ENCODE results near the gene TYW3.
"Not testable (repeated sequence)": the region's sequence is repeated elsewhere in the genome, so short reads cannot be mapped to it uniquely, and the experiment has no call there.

The TYW3 gene

DNA sequence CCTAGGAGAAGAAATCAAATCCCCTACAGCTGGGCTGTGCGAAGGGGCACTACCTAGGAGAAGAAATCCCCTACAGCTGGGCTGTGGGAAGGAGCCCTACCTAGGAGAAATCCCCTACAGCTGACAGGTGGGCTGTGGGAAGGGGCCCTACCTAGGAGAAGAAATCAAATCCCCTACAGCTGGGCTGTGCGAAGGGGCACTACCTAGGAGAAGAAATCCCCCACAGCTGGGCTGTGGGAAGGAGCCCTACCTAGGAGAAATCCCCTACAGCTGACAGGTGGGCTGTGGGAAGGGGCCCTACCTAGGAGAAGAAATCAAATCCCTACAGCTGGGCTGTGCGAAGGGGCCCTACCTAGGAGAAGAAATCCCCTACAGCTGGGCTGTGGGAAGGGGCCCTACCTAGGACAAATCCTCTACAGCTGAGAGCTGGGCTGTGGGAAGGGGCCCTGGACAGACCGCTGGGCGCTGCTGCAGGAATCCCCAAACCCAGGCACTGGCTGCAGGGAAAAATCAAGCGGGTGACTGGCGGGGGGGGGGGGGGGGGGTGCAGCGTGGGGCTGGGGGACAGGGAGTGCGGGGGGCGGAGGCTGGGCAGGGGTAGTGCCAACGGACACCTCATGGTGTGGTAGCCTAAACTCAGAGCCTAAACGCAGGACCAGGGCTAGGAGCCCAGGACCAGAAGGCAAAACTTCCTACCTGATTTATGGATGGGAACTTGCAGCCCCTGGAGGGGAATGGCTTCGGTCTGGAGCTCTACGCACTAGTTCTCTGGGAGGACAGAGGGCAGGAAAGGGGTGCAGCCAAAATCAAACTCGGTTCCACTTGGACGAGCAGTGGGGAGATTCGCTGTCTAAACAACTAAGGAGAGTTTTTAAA, 643 bp upstream of the TYW3 start:
- DNase-seq, result not testable (repeated sequence)

DNA sequence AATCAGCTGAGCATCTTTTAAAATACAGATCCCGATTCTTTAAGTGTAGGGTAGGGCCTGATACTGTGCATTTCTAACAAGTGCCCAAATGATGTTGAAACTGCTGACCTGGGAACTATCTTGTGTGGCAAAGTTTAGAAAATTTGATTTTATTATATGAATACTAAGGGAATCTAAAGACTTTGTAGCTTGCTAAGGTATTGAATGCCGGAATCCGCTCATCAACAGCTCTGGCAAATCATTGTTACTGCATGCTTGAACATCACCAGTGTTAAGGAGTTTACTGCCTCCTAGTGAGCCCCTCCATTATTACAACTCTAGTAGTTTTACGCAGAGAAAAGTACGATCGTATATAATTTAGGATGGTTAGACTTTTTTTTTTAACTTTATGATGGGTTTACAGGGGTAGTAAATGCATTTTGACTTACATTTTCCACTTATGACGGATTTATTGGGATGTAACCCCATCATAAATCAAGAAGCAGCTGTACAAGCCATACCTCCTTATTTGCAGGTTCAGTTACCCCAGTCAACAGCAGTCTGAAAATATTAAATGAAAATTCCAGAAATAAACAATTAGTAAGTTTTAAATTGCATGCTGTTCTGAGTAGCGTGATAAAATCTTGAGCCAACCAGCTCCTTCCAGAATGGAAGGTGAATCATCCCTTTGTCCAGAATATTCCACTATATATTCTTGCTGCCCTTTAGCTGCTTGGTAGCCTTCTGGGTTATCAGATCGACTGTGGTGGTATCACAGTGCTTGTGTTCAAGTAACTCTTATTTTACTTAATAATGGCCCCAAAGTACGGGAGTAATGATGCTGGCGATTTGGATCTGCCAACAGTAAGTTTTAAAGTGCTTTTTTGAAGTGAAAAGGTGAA, 892 bp downstream of the TYW3 start:
- peak; percentile 14 for DNase-seq

DNA sequence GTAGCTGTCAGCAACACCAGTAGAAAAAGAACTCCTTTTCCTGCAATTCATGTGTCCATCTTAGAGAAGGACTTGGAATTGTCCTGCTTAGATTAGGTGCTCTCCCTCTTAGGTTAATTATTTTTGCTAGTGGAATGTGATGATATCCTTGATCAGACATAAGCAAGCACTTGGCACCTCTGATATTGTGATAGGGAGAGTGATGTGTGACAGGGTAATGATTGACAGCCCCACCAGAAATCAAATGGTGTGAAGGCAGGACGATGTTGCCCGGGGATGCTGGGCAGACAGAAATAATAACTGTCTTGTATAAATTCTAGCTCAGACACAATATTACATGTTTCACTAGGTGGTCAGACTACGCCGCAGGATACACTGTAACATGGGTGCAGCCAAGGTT, 4.4 kb downstream of the TYW3 start:
- no peak for DNase-seq

DNA sequence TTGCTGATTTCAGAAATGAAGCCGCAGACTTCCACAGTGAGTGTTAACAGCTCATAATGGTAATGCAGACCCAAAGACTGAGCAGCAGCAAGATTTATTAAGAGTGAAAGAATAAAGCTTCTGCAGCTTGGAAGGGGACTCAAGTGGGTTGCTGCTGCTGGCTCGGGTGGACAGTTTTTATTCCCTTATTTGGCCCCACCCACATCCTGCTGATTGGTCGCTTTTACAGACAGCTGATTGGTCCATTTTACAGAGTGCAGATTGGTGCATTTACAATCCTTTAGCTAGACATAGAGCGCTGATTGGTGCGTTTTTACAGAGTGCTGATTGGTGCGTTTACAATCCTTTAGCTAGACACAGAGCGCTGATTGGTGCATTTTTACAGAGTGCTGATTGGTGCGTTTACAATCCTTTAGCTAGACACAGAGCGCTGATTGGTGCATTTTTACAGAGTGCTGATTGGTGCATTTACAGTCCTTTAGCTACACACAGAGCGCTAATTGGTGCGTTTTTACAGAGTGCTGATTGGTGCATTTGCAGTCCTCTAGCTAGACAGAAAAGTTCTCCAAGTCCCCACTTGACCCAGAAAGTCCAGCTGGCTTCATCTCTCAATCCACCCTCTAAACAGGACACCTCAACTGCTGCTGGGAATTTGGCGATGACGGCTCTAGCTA, 7.5 kb downstream of the TYW3 start:
- not testable (repeated sequence) for DNase-seq

DNA sequence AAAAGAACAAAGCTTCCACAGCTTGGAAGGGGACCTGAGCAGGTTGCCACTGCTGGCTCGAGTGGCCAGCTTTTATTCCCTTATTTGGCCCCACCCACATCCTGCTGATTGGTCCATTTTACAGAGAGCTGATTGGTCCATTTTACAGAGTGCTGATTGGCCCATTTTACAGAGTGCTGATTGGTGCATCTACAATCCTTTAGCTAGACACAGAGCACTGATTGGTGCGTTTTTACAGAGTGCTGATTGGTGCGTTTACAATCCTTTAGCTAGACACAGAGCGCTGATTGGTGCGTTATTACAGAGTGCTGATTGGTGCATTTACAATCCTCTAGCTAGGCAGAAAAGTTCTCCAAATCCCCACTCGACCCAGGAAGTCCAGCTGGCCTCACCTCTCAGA, 12.3 kb downstream of the TYW3 start:
- not testable (repeated sequence) for DNase-seq

DNA sequence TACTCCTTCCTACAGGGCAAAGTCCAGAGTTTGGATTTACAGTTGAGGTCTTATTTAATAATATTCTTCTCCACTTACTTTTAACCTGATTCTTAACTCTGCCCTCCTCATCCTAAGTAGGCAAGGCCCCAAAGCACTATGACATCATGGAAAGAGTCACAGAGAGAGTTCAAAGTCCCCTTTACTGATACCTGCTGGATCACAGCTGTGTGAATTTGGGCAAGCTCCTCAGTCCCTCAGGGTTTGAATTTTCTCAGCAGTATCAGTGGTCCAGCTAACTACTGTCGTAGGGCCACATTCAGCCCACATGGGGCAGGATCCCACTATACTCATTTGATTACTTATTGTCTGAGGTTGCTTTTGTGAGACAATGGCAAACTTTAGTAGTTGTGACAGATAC, 16.0 kb downstream of the TYW3 start:
- no peak for DNase-seq

DNA sequence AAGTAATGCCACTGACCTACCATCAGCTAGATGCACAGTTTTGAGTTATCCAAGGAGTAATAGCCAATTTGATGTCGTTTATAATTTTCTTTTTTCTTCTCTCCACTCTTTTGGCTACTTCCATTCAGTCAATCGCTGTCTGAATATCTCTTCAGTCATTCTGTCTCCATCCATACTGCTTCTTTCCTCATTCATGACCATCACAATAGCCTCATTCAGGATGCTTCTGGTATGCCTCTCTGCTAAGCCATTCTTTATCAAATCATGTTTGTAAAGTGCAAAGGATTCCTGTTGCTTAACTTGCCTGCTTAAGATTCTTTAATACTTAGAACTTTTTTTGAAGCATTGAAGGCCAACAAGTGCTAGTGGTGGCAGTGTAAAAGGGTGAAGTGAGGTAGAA, 20.2 kb downstream of the TYW3 start:
- no peak for DNase-seq

DNA sequence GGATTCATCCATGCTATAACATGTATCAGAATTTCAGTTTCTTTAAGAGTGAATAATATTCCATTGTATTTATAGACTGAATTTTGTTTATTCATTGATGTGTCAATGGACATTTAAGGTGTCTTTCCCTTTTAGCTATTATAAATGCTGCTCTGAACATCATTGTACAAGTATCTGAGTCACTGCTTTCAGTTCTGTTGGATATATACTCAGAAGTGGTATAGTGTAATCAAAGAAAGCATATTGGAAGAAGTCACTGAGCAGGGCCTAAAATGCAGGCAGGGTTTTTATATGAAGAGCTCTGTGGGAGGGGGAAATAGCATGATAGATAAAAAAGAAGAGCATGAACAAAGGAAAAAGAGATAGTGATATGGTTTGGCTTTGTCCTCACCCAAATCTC, 22.5 kb downstream of the TYW3 start:
- DNase-seq, result no peak

DNA sequence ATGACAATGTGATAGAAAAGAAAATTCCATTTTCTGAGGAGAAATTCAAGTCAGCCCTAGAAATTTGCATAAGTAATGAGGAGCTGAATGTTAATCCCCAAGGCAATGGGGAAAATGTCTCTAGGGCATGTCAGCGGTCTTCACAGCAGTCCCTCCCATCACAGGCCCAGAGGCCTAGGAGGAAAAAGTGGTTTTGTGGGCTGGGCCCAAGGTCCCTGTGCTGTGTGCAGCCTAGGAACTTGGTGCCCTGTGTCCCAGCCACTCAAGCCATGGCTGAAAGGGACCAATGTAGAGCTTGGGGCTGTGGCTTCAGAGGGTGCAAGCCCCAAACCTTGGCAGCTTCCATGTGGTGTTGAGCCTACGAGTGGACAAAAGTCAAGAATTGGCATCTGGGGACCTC, 23.7 kb downstream of the TYW3 start:
- DNase-seq, result not testable (repeated sequence)

DNA sequence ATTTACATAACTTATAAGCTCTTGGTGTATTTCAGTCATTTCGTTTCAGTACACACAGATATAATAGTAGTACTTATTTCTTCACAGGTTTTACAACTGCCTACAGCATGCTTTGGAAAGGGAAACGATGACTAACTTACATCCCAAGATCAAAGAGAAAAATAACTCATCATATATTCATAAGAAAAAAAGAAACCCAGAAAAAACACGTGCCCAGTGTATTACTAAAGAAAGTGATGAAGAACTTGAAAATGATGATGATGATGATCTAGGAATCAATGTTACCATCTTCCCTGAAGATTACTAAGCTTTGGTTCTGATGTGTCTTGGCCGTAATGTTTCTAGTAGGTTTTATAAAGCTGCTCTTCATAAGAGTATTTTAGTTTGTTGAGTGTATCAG, 30.9 kb downstream of the TYW3 start:
- DNase-seq, result no peak

DNA sequence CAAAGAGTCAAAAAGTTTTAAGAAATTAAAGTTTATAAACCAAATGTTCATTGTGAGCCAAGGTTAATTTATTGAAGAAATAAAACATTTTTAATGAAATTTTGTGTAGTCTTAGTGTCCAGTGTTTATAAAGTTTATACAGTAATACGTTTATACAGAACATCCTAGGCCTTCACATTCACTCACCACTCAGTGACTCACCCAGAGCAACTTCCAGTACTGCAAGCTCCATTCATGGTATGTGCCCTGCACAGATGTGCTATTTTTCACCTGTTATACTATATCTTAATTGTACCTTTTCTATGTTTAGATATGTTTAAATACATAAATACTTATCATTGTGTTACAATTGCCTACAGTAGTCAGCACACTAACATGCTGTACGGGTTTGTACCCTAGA, 33.6 kb downstream of the TYW3 start:
- no peak for DNase-seq

DNA sequence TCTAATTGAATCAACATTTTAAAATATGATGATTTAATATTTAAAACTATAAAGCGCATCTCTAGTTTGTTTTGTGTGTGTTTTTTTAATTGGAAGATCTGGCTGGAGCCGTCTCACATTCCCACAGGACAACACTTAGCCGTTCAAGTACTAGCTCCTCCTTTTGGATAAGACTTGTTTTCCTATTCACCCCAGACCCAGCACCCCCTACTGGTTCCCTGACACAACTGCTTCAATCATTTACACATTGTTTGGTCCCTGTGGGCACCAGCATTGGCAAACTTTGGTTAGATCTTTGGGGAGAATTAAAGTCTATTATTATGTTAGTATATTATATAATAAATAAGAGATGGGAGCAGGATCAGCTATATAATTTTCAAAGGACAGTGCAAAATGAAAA, 34.5 kb downstream of the TYW3 start:
- no peak for DNase-seq

DNA sequence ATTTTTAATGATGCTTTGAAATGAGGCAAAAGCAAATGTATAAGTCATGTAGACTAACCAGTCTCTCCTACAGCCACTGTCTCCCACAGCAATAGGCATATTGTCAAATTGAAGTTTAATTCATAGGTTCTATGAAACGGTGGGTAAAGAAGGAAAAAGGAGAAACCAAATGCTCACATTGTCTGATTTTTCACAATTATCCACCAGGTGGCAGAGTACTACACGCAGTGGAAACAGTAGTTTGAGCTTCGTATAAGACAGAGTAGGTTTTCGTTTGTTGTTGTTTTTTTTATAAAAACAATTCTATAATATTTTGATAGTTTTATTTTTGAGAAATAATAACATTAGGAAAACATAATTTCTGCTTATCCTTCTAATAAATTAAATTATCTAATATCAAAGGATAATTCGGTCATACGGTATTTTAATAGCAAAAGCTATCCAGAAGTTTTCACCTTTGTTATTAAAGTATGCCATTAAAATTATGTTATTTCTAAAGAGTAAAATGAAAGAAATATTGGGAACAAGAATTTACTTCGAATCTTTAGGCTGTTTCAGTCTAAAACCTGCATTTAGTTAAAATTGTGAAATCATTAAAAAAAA, 39.1 kb downstream of the TYW3 start:
- DNase-seq, result no peak

DNA sequence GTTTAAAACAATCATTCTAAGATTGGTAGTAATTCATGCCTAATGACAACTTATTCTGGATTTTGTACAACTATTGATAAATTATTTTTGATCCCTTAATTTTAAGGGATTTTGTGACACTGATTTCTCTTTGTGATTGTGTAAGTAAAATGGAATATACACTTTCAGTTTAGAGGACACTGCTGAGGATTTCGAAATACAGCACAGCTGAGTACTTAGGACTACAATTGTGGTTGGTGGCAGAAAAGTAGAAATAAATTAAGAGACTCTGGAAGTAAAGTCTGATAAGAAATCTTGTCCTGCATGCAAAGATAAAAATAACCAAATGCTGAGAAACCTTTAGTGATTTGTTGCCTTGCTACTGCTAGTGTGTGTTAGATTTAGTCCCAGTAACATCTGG, 40.0 kb downstream of the TYW3 start:
- no peak for DNase-seq

DNA sequence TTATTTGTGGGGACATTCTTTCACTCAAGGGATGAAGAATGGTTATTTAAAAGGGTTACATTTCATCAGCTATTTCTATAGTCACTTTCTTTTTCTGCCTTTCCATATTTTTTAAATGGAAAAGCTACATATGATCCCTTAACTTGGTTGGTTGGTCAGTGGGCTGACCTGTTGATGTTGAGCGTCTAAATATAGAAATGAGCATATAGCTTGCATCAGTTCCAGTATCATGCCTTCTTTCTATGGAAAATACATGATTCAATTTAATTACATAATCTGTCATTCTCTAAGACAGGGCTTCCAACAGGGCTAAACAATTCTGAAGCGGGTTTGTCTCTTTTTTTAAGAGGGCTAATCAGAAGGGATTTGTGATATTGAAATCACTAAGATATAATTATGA, 40.6 kb downstream of the TYW3 start:
- DNase-seq, result no peak

DNA sequence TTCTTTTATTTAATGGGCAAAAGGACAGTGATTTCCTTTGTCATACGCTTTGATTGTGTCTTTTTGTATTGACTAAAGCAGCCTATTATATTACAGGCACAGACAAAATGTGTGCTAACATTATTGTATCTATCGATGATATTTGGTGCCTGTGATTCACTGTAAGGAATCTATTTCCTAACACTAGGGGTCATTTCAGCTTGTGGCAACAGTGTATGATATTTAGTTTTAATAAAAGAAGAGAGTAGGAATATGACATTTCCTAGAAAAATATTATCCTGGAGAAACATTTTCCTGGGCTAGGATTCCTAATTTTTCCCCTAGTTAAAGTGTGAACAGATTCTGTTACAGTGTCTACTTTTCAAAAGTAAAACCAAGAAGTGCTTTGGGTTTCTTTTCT, 42.8 kb downstream of the TYW3 start:
- DNase-seq, result no peak

DNA sequence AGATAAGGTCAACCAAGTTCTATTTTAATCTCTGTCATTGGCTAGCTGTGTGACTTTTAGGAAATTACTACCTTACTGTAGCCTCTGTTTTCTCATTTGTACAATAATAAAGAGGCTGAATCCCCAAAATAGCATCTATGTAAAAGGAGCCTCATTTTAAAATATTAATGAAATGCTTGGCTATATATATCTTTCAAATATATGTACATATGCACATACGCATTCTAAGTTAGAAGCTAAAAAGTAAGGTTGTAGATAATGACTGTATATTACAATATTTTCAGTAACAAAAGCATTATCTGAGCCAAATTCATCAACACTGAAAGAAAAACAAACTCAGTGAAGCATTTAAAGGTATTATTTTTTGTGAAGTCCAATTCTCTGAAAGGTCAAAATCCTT, 44.6 kb downstream of the TYW3 start:
- no peak for DNase-seq

DNA sequence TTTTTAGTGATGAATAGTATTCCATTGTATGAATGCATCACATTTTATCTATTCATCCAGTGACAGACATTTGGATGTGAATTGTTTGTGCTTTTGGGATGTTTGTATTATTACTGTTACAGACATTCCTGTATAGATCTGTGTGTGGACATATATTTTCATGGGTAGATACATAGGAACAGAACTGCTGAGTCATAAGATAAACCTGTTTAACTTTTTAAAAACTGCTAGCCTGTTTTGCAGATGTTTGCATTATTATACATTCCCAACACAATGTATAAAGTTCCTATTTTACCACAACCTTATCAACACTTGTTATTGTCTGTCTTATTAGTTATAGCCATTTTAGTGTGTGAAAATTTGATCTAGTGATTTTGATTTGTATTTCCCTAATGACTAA, 46.8 kb downstream of the TYW3 start:
- no peak for DNase-seq

DNA sequence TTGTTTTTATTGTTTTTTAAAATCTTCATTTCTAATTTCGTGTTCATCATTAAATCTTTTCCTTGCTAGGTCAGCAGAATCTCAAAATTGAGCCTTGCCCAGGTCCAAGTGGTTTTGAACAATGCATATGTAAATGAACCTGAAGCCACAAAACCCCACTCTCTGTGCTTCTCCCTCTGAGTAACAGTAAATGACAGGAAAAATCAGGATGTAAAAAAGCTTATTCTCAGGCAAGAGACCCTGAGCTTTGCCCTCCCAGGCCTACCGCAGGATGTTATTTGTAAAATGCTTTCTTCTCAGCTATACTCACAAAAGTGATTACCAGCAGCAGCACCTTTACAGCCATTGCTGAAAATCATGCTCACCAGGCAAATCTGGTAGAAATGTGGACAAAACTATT, 47.6 kb downstream of the TYW3 start:
- DNase-seq, result no peak

DNA sequence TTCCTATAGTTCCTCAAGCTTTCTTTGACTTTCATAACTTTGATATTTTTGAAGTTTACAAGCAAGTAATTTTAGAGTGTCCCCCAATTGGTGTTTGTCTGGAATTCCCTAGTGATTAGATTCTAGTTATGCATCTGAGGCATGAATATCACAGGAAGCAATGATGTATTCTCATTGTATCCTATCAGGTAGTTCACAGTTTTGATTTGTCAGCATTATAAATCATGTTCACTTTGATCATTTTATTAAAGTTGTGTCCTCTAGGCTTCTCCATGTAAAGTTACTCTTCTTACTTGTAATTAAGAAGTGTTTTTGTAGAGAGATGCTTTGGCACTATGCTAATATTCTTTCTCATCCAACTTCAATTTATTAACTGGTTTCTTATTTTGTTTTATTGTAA, 53.0 kb downstream of the TYW3 start:
- no peak for DNase-seq

DNA sequence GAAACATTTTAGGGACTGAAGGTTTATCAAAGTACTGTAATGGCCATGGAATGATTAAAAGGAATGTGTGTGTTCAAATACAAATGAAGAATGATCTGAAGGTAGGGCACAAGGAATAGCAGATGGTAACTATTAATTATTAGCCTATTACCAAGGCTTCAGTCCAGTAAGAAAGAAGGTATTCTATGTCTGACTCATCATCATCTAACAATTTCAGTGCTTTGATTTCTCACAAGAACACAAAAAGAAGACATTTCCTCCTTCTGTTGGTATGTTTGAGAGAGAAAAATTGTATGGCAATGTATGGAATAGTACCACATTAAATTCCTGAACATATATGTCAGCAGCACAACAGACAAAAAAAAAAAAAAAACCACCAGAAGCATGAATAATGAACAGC, 57.5 kb downstream of the TYW3 start:
- DNase-seq, result no peak

DNA sequence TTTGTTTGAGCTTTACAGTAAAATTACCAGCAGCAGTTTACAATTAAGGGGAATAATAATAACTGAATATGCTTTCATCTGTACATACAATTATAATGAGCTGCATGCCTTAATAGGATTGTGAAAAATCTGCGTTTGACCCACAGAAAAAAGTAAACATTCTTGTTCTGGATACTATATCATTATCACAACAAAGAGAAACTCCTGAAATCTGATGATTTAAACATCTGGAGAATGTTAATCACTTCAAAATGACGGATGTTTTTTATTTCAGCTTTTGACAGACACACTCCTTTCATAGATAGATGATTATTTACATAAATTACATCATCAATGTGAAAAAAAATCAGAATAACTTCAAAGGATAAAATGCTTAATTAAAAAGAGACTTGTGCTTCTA, 58.5 kb downstream of the TYW3 start:
- DNase-seq, result no peak

DNA sequence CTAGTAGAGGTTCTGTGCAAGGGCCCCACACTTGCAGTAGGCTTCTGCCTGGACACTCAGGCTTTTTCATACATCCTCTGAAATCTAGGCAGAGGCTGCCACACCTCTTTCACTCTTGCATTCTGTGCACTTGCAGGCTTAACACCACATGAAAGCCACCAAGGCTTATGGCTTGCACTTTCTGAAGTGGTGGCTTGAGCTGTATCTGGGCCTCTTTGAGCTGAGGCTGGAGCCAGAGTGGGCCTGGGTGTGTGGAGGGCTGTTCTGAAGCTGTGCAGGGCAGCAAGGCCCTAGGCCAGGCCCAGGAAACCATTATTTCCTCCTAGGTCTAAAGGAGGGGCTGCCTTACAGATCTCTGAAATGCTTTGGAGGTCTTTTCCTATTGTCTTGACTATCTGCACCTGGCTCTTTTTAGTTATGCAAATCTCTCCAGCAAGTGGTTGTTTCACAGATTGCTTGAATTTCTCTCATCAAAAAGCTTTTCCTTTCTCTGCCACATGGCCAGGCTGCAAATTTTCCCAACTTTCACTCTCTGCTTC, 66.2 kb downstream of the TYW3 start:
- DNase-seq, result no peak

All from activated T-cell treated with anti-CD3 and anti-CD28 coated beads for 4 hours (primary cell).